ENCODE data around the gene CLIC5.

CLIC5 gene

GRCh38 chr6:46039646-46040045 lies 24.0 kb upstream of the CLIC5 start:
- no peaks in the 10 kb centered on the region for H3K36me3 ChIP-seq (ENCODE audit: control insufficient read depth in 2 of 2, insufficient read depth in 2 of 2, low read length in 2 of 2)
- H3K27me3 ChIP-seq (ENCODE audit: control insufficient read depth in 2 of 2, insufficient read depth in 2 of 2, low read length in 2 of 2): no peaks in the 10 kb centered on the region
- H3K9me3 ChIP-seq (ENCODE audit: control insufficient read depth in 2 of 2, low read length in 2 of 2): no peaks in the 10 kb centered on the region
- no peak overlapping the region for H3K9ac ChIP-seq (ENCODE audit: low read depth in 1 of 2, low read length in 2 of 2)
- no peak overlapping the region for H3K27ac ChIP-seq (ENCODE audit: low read depth in 2 of 2, low read length in 2 of 2)
- no peak overlapping the region for H3K4me3 ChIP-seq (ENCODE audit: low read length in 2 of 2)
- H3K4me1 ChIP-seq (ENCODE audit: control insufficient read depth in 2 of 2, insufficient read depth in 2 of 2, low read length in 2 of 2): no peaks in the 10 kb centered on the region

- Histone ChIP-seq H3K9ac (ENCODE audit: low read depth in 1 of 2, low read length in 2 of 2) (no peak overlapping the region), H3K36me3 (ENCODE audit: control insufficient read depth in 2 of 2, insufficient read depth in 2 of 2, low read length in 2 of 2) (no peaks in the 10 kb centered on the region), H3K27me3 (ENCODE audit: control insufficient read depth in 2 of 2, insufficient read depth in 2 of 2, low read length in 2 of 2) (no peaks in the 10 kb centered on the region), H3K9me3 (ENCODE audit: control insufficient read depth in 2 of 2, low read length in 2 of 2) (no peaks in the 10 kb centered on the region), H3K4me3 (ENCODE audit: low read length in 2 of 2) (no peak overlapping the region), H3K27ac (ENCODE audit: low read depth in 2 of 2, low read length in 2 of 2) (no peak overlapping the region), H3K4me1 (ENCODE audit: control insufficient read depth in 2 of 2, insufficient read depth in 2 of 2, low read length in 2 of 2) (no peaks in the 10 kb centered on the region)
These were observed 21.3 kb upstream of the CLIC5 start for GRCh38 chr6:46036911-46037310.

- no peaks in the 10 kb centered on the region for H3K4me1 ChIP-seq (ENCODE audit: control insufficient read depth in 2 of 2, insufficient read depth in 2 of 2, low read length in 2 of 2)
- H3K27ac ChIP-seq (ENCODE audit: low read depth in 2 of 2, low read length in 2 of 2): no peak overlapping the region
- H3K9ac ChIP-seq (ENCODE audit: low read depth in 1 of 2, low read length in 2 of 2): no peak overlapping the region
These were observed 19.6 kb upstream of the CLIC5 start for GRCh38 chr6:46035242-46035641.

GRCh38 chr6:46032110-46032998 lies 16.7 kb upstream of the CLIC5 start:
- no peak overlapping the region for H3K9ac ChIP-seq (ENCODE audit: low read depth in 1 of 2, low read length in 2 of 2)
- H3K4me3 ChIP-seq (ENCODE audit: low read length in 2 of 2): no peak overlapping the region
- no peaks in the 10 kb centered on the region for H3K27me3 ChIP-seq (ENCODE audit: control insufficient read depth in 2 of 2, insufficient read depth in 2 of 2, low read length in 2 of 2)
- H3K9me3 ChIP-seq (ENCODE audit: control insufficient read depth in 2 of 2, low read length in 2 of 2): no peaks in the 10 kb centered on the region
- H3K27ac ChIP-seq (ENCODE audit: low read depth in 2 of 2, low read length in 2 of 2): no peak overlapping the region
- H3K36me3 ChIP-seq (ENCODE audit: control insufficient read depth in 2 of 2, insufficient read depth in 2 of 2, low read length in 2 of 2): no peaks in the 10 kb centered on the region
- no peaks in the 10 kb centered on the region for H3K4me1 ChIP-seq (ENCODE audit: control insufficient read depth in 2 of 2, insufficient read depth in 2 of 2, low read length in 2 of 2)

More at GRCh38 chr6:46035242-46035641, 19.6 kb upstream of the CLIC5 start:
- Histone ChIP-seq H3K27me3 (ENCODE audit: control insufficient read depth in 2 of 2, insufficient read depth in 2 of 2, low read length in 2 of 2) (no peaks in the 10 kb centered on the region), H3K9me3 (ENCODE audit: control insufficient read depth in 2 of 2, low read length in 2 of 2) (no peaks in the 10 kb centered on the region), H3K36me3 (ENCODE audit: control insufficient read depth in 2 of 2, insufficient read depth in 2 of 2, low read length in 2 of 2) (no peaks in the 10 kb centered on the region), H3K4me3 (ENCODE audit: low read length in 2 of 2) (no peak overlapping the region)

DNA sequence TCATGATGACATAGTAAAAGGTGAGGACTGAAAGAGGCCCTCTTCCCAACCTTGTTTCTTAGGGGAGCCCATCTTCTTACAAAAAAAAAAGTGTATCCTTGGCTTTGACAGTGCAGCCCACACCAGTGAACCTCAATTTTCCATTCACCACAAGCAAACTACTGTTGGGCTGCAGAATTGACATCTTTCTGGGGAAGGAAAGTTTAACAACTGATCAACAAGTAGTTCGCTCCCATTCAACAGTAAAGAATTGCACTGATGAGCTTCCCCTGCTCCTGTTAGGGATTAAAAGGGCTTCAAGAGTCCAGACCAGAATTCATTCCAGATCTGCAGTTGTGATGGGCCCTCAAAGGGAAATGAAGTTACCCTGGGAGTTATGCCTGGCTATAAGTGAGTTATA lies 13.9 kb upstream of the CLIC5 start:
- H3K27me3 ChIP-seq (ENCODE audit: control insufficient read depth in 2 of 2, insufficient read depth in 2 of 2, low read length in 2 of 2): no peaks in the 10 kb centered on the region
- H3K9me3 ChIP-seq (ENCODE audit: control insufficient read depth in 2 of 2, low read length in 2 of 2): no peaks in the 10 kb centered on the region
- no peak overlapping the region for H3K9ac ChIP-seq (ENCODE audit: low read depth in 1 of 2, low read length in 2 of 2)
- H3K27ac ChIP-seq (ENCODE audit: low read depth in 2 of 2, low read length in 2 of 2): no peak overlapping the region
- no peak overlapping the region for H3K4me3 ChIP-seq (ENCODE audit: low read length in 2 of 2)
- H3K4me1 ChIP-seq (ENCODE audit: control insufficient read depth in 2 of 2, insufficient read depth in 2 of 2, low read length in 2 of 2): peaks cover 0 to 2% of the 10 kb centered on the region in 2 donors
- no peaks in the 10 kb centered on the region for H3K36me3 ChIP-seq (ENCODE audit: control insufficient read depth in 2 of 2, insufficient read depth in 2 of 2, low read length in 2 of 2)

- Histone ChIP-seq H3K9me3 (ENCODE audit: control insufficient read depth in 2 of 2, low read length in 2 of 2) (no peaks in the 10 kb centered on the region), H3K9ac (ENCODE audit: low read depth in 1 of 2, low read length in 2 of 2) (no peak overlapping the region), H3K27me3 (ENCODE audit: control insufficient read depth in 2 of 2, insufficient read depth in 2 of 2, low read length in 2 of 2) (no peaks in the 10 kb centered on the region), H3K36me3 (ENCODE audit: control insufficient read depth in 2 of 2, insufficient read depth in 2 of 2, low read length in 2 of 2) (no peaks in the 10 kb centered on the region), H3K4me3 (ENCODE audit: low read length in 2 of 2) (no peak overlapping the region), H3K4me1 (ENCODE audit: control insufficient read depth in 2 of 2, insufficient read depth in 2 of 2, low read length in 2 of 2) (peaks cover 0 to 2% of the 10 kb centered on the region in 2 donors), H3K27ac (ENCODE audit: low read depth in 2 of 2, low read length in 2 of 2) (no peak overlapping the region)
These were observed 10.6 kb upstream of the CLIC5 start for GRCh38 chr6:46026307-46026706.

GRCh38 chr6:46025573-46025972 lies 9.9 kb upstream of the CLIC5 start:
- Histone ChIP-seq H3K27ac (ENCODE audit: low read depth in 2 of 2, low read length in 2 of 2) (no peak overlapping the region), H3K4me3 (ENCODE audit: low read length in 2 of 2) (no peak overlapping the region), H3K9me3 (ENCODE audit: control insufficient read depth in 2 of 2, low read length in 2 of 2) (no peaks in the 10 kb centered on the region), H3K9ac (ENCODE audit: low read depth in 1 of 2, low read length in 2 of 2) (no peak overlapping the region), H3K27me3 (ENCODE audit: control insufficient read depth in 2 of 2, insufficient read depth in 2 of 2, low read length in 2 of 2) (no peaks in the 10 kb centered on the region), H3K4me1 (ENCODE audit: control insufficient read depth in 2 of 2, insufficient read depth in 2 of 2, low read length in 2 of 2) (peaks cover 0 to 2% of the 10 kb centered on the region in 2 donors), H3K36me3 (ENCODE audit: control insufficient read depth in 2 of 2, insufficient read depth in 2 of 2, low read length in 2 of 2) (no peaks in the 10 kb centered on the region)

DNA sequence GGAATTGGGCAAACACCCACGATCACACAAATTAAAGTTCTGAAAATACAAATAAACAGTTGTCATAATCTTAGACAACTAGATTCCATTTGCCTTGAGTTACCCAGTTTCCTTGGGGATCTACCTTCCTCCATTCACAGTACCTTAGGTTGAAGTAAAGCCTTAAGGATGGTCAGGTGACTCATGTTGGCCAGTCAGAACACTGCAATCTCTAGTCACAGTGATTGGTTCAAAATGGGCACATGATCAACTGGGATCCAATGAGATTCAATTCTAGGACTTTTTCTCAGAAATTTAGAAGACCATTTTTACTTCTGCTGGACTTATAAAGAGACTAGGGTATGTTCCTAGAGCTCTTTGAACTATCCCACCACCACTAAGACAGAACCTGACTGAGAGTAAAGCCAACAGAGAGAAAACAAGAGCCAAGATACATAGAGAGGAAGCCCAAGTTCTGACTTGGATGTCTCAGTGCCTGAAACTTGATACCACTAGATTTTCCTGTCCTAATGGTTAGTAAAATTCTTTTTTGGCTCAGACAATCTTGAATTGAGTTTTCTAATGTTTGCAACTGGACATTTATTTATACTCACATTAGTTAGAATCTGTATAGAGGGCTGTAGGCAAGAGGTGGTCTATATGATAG lies 8.6 kb upstream of the CLIC5 start:
- H3K9ac ChIP-seq (ENCODE audit: low read depth in 1 of 2, low read length in 2 of 2): no peak overlapping the region
- no peaks in the 10 kb centered on the region for H3K27me3 ChIP-seq (ENCODE audit: control insufficient read depth in 2 of 2, insufficient read depth in 2 of 2, low read length in 2 of 2)
- H3K36me3 ChIP-seq (ENCODE audit: control insufficient read depth in 2 of 2, insufficient read depth in 2 of 2, low read length in 2 of 2): no peaks in the 10 kb centered on the region
- H3K4me1 ChIP-seq (ENCODE audit: control insufficient read depth in 2 of 2, insufficient read depth in 2 of 2, low read length in 2 of 2): peaks cover 0 to 2% of the 10 kb centered on the region in 2 donors
- no peak overlapping the region for H3K4me3 ChIP-seq (ENCODE audit: low read length in 2 of 2)
- H3K9me3 ChIP-seq (ENCODE audit: control insufficient read depth in 2 of 2, low read length in 2 of 2): no peaks in the 10 kb centered on the region
- H3K27ac ChIP-seq (ENCODE audit: low read depth in 2 of 2, low read length in 2 of 2): no peak overlapping the region

GRCh38 chr6:46023216-46023915 lies 7.7 kb upstream of the CLIC5 start:
- no peak overlapping the region for H3K27ac ChIP-seq (ENCODE audit: low read depth in 2 of 2, low read length in 2 of 2)
- H3K4me3 ChIP-seq (ENCODE audit: low read length in 2 of 2): no peak overlapping the region
- H3K9me3 ChIP-seq (ENCODE audit: control insufficient read depth in 2 of 2, low read length in 2 of 2): no peaks in the 10 kb centered on the region
- H3K27me3 ChIP-seq (ENCODE audit: control insufficient read depth in 2 of 2, insufficient read depth in 2 of 2, low read length in 2 of 2): no peaks in the 10 kb centered on the region
- no peak overlapping the region for H3K9ac ChIP-seq (ENCODE audit: low read depth in 1 of 2, low read length in 2 of 2)
- peaks cover 0 to 2% of the 10 kb centered on the region in 2 donors for H3K4me1 ChIP-seq (ENCODE audit: control insufficient read depth in 2 of 2, insufficient read depth in 2 of 2, low read length in 2 of 2)
- H3K36me3 ChIP-seq (ENCODE audit: control insufficient read depth in 2 of 2, insufficient read depth in 2 of 2, low read length in 2 of 2): no peaks in the 10 kb centered on the region

All from mucosa of rectum (tissue), 2 donors.